ACC112 (cell line): ENCODE data around the gene CNNM3.
A peak's percentile ranks its signal among the peaks of the same experiment; 100 is the strongest.
"Not testable (repeated sequence)": the region's sequence is repeated elsewhere in the genome, so short reads cannot be mapped to it uniquely, and the experiment has no call there.

Experiments
- H2AFZ ChIP-seq: fragments of 200-600 bp; sonication (generic); one replicate; pipeline ENCODE4 v1.6.0; 2017; ENCODE audit warnings: antibody characterized with exemption, low read length; ENCODE audit not compliant: unreplicated experiment
- H3K27ac ChIP-seq: fragments of 200-600 bp; sonication (generic); 2 replicates; pipeline ENCODE4 v1.5.1; 2014; ENCODE audit warnings: low read depth, mild to moderate bottlenecking, antibody characterized with exemption, low read length, moderate library complexity
- H3K27me3 ChIP-seq: fragments of 200-600 bp; sonication (generic); 2 replicates; pipeline ENCODE4 v1.6.1; 2014; ENCODE audit warnings: mild to moderate bottlenecking, antibody characterized with exemption, low read length, moderate library complexity, mixed read lengths; ENCODE audit not compliant: insufficient read depth
- H3K36me3 ChIP-seq: fragments of 200-600 bp; sonication (generic); 2 replicates; pipeline ENCODE4 v1.6.1; 2016; ENCODE audit warnings: mild to moderate bottlenecking, antibody characterized with exemption, low read length, moderate library complexity, mixed read lengths; ENCODE audit not compliant: insufficient read depth
- H3K4me1 ChIP-seq: fragments of 200-600 bp; sonication (generic); one replicate; pipeline ENCODE4 v1.6.1; 2016; ENCODE audit warnings: low read length, mixed read lengths; ENCODE audit not compliant: insufficient read depth, unreplicated experiment, control insufficient read depth
- H3K4me3 ChIP-seq: fragments of 200-600 bp; sonication (generic); 2 replicates; pipeline ENCODE4 v1.5.1; 2014; ENCODE audit warnings: mild to moderate bottlenecking, low read depth, low read length
- H3K79me2 ChIP-seq: fragments of 200-600 bp; sonication (generic); one replicate; pipeline ENCODE4 v1.6.0; 2016; ENCODE audit warnings: low read length; ENCODE audit not compliant: control insufficient read depth, unreplicated experiment, insufficient read depth

The CNNM3 gene

GRCh38 chr2:96859099-96859649 is 43.1 kb downstream of the CNNM3 start:
- Histone ChIP-seq H3K27ac (no peak overlapping the region), H3K4me1 (peaks cover 5% of the 10 kb centered on the region), H2AFZ (no peak overlapping the region), H3K27me3 (no peaks in the 10 kb centered on the region), H3K36me3 (peaks cover 8% of the 10 kb centered on the region; the same call in 1 of the 2 replicates), H3K79me2 (no peaks in the 10 kb centered on the region), H3K4me3 (peak overlapping the region; percentile 85; the same call in 1 of the 2 replicates)

- Histone ChIP-seq H3K27ac (no peak overlapping the region), H3K27me3 (no peaks in the 10 kb centered on the region), H3K4me1 (peaks cover 5% of the 10 kb centered on the region)
These were observed 43.6 kb downstream of the CNNM3 start for GRCh38 chr2:96859681-96860064.

DNA sequence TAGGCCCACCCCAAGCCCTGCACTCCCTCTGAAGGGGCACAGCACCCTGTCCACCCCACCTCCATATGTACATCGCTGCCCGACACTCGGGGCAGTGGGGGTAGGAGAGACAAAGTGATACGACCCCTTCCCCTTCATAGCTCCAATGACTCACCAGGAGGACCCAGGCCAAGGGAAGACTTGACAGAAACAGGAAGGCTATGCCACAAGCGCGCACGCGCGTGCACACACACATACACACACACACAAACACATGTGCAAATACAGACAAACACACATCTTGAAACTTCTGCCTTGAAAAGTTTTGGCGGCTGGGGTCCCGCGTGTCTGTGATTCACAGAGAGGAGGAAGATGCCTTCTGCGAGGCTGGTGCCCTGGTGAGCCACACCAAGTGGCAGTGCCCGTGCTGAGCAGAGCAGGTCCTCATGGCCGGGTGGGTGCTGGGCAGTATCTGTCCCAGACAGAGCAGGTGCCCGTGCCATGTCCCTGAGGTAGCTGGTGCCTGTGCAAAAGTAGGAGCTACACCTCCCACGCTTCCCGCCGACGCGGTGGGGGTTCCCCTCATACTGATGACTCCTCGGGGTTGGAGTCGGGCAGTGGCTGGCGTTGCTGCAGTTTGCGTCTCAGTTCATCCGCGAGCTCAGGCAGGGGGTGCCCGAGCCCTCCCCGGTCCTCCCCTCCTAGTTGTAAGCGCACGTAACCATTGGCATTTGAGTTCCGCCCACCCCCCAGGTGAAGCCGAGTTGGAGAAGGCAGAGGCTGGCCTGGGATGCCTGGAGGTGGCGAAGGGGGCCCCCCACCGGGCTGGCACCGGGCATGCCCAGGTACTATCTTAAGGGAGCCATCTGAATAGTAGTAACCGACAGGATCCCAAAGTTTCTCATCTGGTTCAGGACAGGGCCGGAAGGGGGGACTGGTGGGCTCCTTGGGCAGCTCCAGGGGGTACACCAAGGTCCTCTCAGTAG is 44.3 kb downstream of the CNNM3 start:
- Histone ChIP-seq H3K27me3 (no peaks in the 10 kb centered on the region), H3K4me3 (no peak overlapping the region), H3K36me3 (peaks cover 10% of the 10 kb centered on the region; the same call in 1 of the 2 replicates), H3K27ac (no peak overlapping the region), H3K4me1 (peaks cover 5% of the 10 kb centered on the region), H3K79me2 (no peaks in the 10 kb centered on the region), H2AFZ (no peak overlapping the region)

More at GRCh38 chr2:96859681-96860064, 43.6 kb downstream of the CNNM3 start:
- peaks cover 8% of the 10 kb centered on the region; the same call in 1 of the 2 replicates for H3K36me3 ChIP-seq
- H3K4me3 ChIP-seq = no peak overlapping the region
- H2AFZ ChIP-seq = no peak overlapping the region
- H3K79me2 ChIP-seq = no peaks in the 10 kb centered on the region

- H3K4me1 ChIP-seq = peaks cover 5% of the 10 kb centered on the region
- H3K27ac ChIP-seq = no peak overlapping the region
- no peaks in the 10 kb centered on the region for H3K79me2 ChIP-seq
- H3K27me3 ChIP-seq = no peaks in the 10 kb centered on the region
- no peak overlapping the region for H3K4me3 ChIP-seq
- H3K36me3 ChIP-seq = peaks cover 13% of the 10 kb centered on the region; the same call in 1 of the 2 replicates
- no peak overlapping the region for H2AFZ ChIP-seq
These were observed 45.0 kb downstream of the CNNM3 start for GRCh38 chr2:96861074-96861473.

- not testable (repeated sequence) for H3K27ac ChIP-seq, H3K4me3 ChIP-seq, H3K27me3 ChIP-seq, H2AFZ ChIP-seq
- H3K79me2 ChIP-seq = peaks cover 19% of the 10 kb centered on the region
- peaks cover 13% of the 10 kb centered on the region for H3K4me1 ChIP-seq
- H3K36me3 ChIP-seq = peaks cover 13% of the 10 kb centered on the region; the same call in 1 of the 2 replicates
These were observed 47.0 kb downstream of the CNNM3 start for GRCh38 chr2:96863056-96863455.

DNA sequence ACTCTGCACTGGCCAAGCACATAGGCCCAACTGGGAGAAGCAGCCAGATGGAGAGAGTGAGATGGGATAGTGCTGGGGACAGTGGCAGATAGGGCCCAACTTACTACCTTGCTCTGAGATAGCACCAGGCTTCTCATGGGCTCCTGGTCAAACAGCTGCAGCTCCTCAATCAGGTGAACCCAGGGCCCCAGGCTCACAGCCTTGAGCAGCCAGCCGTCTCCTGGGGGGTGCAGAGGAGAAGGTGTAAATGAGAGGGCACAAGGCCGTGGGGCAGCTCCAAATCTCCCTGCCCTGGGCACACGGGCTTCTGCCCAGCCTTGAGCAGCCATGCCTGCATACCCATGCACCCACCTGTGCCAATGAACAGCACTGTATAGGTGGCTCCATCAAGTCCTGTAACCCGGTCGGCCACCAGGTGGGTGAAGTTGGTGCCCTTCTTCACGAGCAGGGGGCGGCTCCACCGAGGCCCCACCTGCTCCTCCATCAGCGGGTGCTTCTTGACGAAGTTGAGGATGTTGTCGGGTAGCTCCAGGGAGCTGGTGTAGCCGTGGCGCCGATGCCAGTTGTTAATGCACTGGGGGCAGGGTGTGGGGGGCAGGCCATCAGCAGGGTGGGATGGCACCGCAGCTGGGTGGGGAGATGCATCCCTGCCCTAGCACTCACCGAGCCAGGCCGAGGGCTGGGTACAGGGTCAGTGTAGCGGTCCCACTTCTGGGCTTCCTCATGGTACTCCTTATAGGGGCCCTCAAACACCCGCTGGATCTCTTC is 47.7 kb downstream of the CNNM3 start:
- H3K79me2 ChIP-seq = peaks cover 23% of the 10 kb centered on the region
- no peaks in the 10 kb centered on the region for H3K27me3 ChIP-seq
- no peak overlapping the region for H3K27ac ChIP-seq
- peaks cover 13% of the 10 kb centered on the region; the same call in 1 of the 2 replicates for H3K36me3 ChIP-seq
- H3K4me3 ChIP-seq = no peak overlapping the region
- peaks cover 13% of the 10 kb centered on the region for H3K4me1 ChIP-seq
- no peak overlapping the region for H2AFZ ChIP-seq

DNA sequence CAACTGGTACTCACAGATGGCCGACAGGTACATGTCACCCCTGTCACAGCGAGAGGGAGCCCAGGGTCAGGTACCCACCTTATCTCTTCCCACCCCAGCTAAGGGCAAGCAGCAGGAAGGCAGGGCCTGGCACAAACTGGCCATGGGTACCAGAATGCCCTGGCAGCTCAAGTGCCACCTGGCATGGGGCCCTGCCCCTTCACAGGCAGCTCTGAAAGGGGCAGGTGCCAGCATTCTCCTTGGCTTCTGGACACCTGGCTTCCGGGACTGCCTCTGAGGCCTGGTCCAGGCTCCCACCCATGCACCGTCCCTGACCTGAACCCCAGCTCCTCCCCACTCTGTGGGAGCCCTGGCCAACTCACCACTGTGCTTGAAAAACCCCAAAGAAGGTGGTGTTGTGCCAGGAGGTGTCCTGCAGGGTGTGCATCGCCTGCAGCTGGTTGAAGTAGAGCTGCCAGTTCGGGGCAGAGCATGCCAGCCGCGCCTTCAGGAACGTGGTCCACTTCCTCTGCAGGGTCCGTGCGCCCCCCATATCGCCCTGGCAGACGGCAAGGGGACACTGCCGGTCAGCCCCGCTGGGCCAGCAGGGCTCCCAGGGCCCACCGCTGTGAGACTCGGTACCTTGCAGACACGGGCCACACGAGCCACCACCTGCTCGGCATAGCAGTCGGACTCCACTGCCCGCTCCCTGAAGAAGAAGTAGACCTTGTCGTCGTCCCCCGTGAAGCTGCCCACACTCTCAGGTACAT is 48.4 kb downstream of the CNNM3 start:
- no peak overlapping the region for H3K27ac ChIP-seq
- H3K27me3 ChIP-seq = no peaks in the 10 kb centered on the region
- H3K36me3 ChIP-seq = peaks cover 13% of the 10 kb centered on the region; the same call in 1 of the 2 replicates
- peaks cover 13% of the 10 kb centered on the region for H3K4me1 ChIP-seq
- H2AFZ ChIP-seq = no peak overlapping the region
- H3K4me3 ChIP-seq = no peak overlapping the region
- H3K79me2 ChIP-seq = peaks cover 23% of the 10 kb centered on the region

- Histone ChIP-seq H3K4me3 (no peak overlapping the region), H3K27me3 (peaks cover 6% of the 10 kb centered on the region; the same call in 1 of the 2 replicates), H3K79me2 (peaks cover 23% of the 10 kb centered on the region), H2AFZ (no peak overlapping the region), H3K36me3 (peaks cover 13% of the 10 kb centered on the region; the same call in 1 of the 2 replicates), H3K27ac (no peak overlapping the region), H3K4me1 (peaks cover 13% of the 10 kb centered on the region)
These were observed 49.6 kb downstream of the CNNM3 start for GRCh38 chr2:96865654-96866053.

DNA sequence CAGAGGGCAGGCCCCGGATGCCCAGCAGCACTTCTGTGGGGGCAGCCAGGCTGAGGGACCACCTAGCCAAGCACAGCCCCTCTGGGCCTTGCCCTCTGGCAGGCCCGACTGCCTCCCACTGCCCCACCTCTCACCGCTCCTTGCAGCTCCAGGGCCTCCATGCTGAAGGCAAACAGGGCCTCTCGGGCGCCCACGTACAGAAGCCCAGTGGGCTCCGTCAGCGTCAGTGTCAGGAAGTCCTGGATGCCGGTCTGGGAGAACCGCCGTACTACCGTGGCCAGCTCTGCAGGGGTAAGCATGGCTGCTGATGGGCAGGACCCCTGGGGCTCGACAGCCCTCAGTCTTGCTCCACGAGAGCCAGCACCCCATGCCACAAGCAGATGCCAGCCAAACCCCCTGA is 50.1 kb downstream of the CNNM3 start:
- Histone ChIP-seq H3K36me3 (peaks cover 13% of the 10 kb centered on the region; the same call in 1 of the 2 replicates), H3K4me3 (0 out of 2 replicates have a peak overlapping the region, but pooled peaks have one; percentile 12), H3K4me1 (peaks cover 13% of the 10 kb centered on the region), H3K27ac (no peak overlapping the region), H2AFZ (no peak overlapping the region), H3K79me2 (peaks cover 23% of the 10 kb centered on the region), H3K27me3 (peaks cover 9% of the 10 kb centered on the region; the same call in 1 of the 2 replicates)
